MM.1S (cell line): Measurements from ENCODE around the gene EXO1.

Experiments used
- DNase-seq: peaks from one replicate; pipeline ENCODE4 v3.0.0-alpha.2; 2015
- H2AFZ ChIP-seq: fragments of 300-600 bp; sonication (generic); 2 replicates; pipeline ENCODE4 v1.6.0; 2016; ENCODE audit warnings: antibody characterized with exemption, low read length
- H3F3A ChIP-seq: fragments of 300-600 bp; sonication (generic); 2 replicates; pipeline ENCODE4 v1.6.1; 2016; ENCODE audit warnings: mild to moderate bottlenecking, antibody characterized with exemption, low read length, moderate library complexity, mixed read lengths; ENCODE audit not compliant: insufficient read depth
- H3K27ac ChIP-seq: fragments of 300-600 bp; sonication (generic); 2 replicates; pipeline ENCODE4 v1.5.1; 2016; ENCODE audit warnings: mild to moderate bottlenecking, low read length
- H3K27me3 ChIP-seq: fragments of 300-600 bp; sonication (generic); replicated peaks from 2 replicates; pipeline ENCODE4 v1.6.0; 2016; ENCODE audit warnings: low read length; ENCODE audit not compliant: insufficient read depth
- H3K36me3 ChIP-seq: fragments of 300-600 bp; sonication (generic); replicated peaks from 2 replicates; pipeline ENCODE4 v1.6.1; 2016; ENCODE audit warnings: mild to moderate bottlenecking, low read length, mixed read lengths; ENCODE audit not compliant: insufficient read depth
- H3K4me1 ChIP-seq: fragments of 300-600 bp; sonication (generic); 2 replicates; pipeline ENCODE4 v1.6.1; 2016; ENCODE audit warnings: low read length, mixed read lengths
- H3K4me2 ChIP-seq: fragments of 300-600 bp; sonication (generic); 2 replicates; pipeline ENCODE4 v1.6.0; 2016; ENCODE audit warnings: low read depth, low read length
- H3K4me3 ChIP-seq: fragments of 300-600 bp; sonication (generic); 2 replicates; pipeline ENCODE4 v1.5.1; 2016; ENCODE audit warnings: low read length, mixed read lengths
- H3K79me2 ChIP-seq: fragments of 300-600 bp; sonication (generic); 2 replicates; pipeline ENCODE4 v1.6.1; 2016; ENCODE audit warnings: mixed run types, low read length, mixed read lengths
- H3K9ac ChIP-seq: fragments of 300-600 bp; sonication (generic); 2 replicates; pipeline ENCODE4 v1.6.1; 2016; ENCODE audit warnings: low read length, mixed read lengths
- H3K9me2 ChIP-seq: fragments of 300-600 bp; sonication (generic); replicated peaks from 2 replicates; pipeline ENCODE4 v1.6.1; 2016; ENCODE audit warnings: mild to moderate bottlenecking, low read length, mixed read lengths; ENCODE audit not compliant: insufficient read depth
- H3K9me3 ChIP-seq: fragments of 300-600 bp; sonication (generic); replicated peaks from 2 replicates; pipeline ENCODE4 v1.6.1; 2016; ENCODE audit warnings: mild to moderate bottlenecking, low read length, mixed read lengths; ENCODE audit not compliant: insufficient read depth
- H4K20me1 ChIP-seq: fragments of 300-600 bp; sonication (generic); 2 replicates; pipeline ENCODE4 v1.6.1; 2016; ENCODE audit warnings: mild to moderate bottlenecking, low read length, moderate library complexity, mixed read lengths; ENCODE audit not compliant: insufficient read depth
- CTCF ChIP-seq: fragments of 300-600 bp; sonication (generic); IDR thresholded peaks from 2 replicates; pipeline ENCODE4 v1.5.1; 2016; ENCODE audit warnings: antibody characterized with exemption, low read length, mixed read lengths
- EZH2 ChIP-seq: fragments of 300-600 bp; sonication (generic); optimal IDR thresholded peaks from 2 replicates; pipeline ENCODE3; 2017; ENCODE audit warnings: low read depth, mild to moderate bottlenecking, antibody characterized with exemption, low read length, mixed read lengths
- EZH2phosphoT487 ChIP-seq: fragments of 300-600 bp; sonication (generic); IDR thresholded peaks from 2 replicates; pipeline ENCODE4 v1.6.1; 2018; ENCODE audit warnings: antibody characterized with exemption, low read length

Gene EXO1

GRCh38 chr1:241927321-241927720, 79.3 kb downstream of the EXO1 start:
- no peaks in the 10 kb centered on the region for H3K36me3 ChIP-seq

GRCh38 chr1:241932845-241933244, 84.8 kb downstream of the EXO1 start:
- H3K79me2 ChIP-seq: no peaks in the 10 kb centered on the region
- no peaks in the 10 kb centered on the region for H3K27me3 ChIP-seq
- H3K36me3 ChIP-seq: no peaks in the 10 kb centered on the region
- no peaks in the 10 kb centered on the region for H4K20me1 ChIP-seq
- TF ChIP-seq EZH2phosphoT487 (no peak), EZH2 (no peak), CTCF (no peak)
- H3K9me2 ChIP-seq: no peaks in the 10 kb centered on the region
- H3F3A ChIP-seq: no peaks in the 10 kb centered on the region
- no peaks in the 10 kb centered on the region for H3K4me1 ChIP-seq
- no peaks in the 10 kb centered on the region for H3K9me3 ChIP-seq
- no peak overlapping the region for H3K27ac ChIP-seq
- H3K9ac ChIP-seq: no peak overlapping the region
- no peak overlapping the region for H3K4me2 ChIP-seq
- H3K4me3 ChIP-seq: no peak overlapping the region
- no peak overlapping the region for H2AFZ ChIP-seq
- DNase-seq: no peak

More at GRCh38 chr1:241927321-241927720, 79.3 kb downstream of the EXO1 start:
- no peak overlapping the region for H3K4me2 ChIP-seq
- H3F3A ChIP-seq: no peaks in the 10 kb centered on the region
- no peaks in the 10 kb centered on the region for H3K79me2 ChIP-seq
- DNase-seq: no peak
- no peak overlapping the region for H3K27ac ChIP-seq
- H4K20me1 ChIP-seq: no peaks in the 10 kb centered on the region
- TF ChIP-seq EZH2: no peak
- TF ChIP-seq EZH2phosphoT487: no peak
- TF ChIP-seq CTCF: no peak
- no peak overlapping the region for H3K9ac ChIP-seq
- H3K27me3 ChIP-seq: no peaks in the 10 kb centered on the region
- H3K9me2 ChIP-seq: no peaks in the 10 kb centered on the region
- no peak overlapping the region for H2AFZ ChIP-seq
- H3K4me3 ChIP-seq: no peak overlapping the region
- no peaks in the 10 kb centered on the region for H3K9me3 ChIP-seq
- H3K4me1 ChIP-seq: no peaks in the 10 kb centered on the region

- H4K20me1 ChIP-seq: no peaks in the 10 kb centered on the region
- no peaks in the 10 kb centered on the region for H3K79me2 ChIP-seq
- no peaks in the 10 kb centered on the region for H3F3A ChIP-seq
- H3K9me3 ChIP-seq: no peaks in the 10 kb centered on the region
- no peaks in the 10 kb centered on the region for H3K4me1 ChIP-seq
- H3K4me2 ChIP-seq: no peak overlapping the region
- no peak overlapping the region for H3K27ac ChIP-seq
- no peak for DNase-seq
- H3K9ac ChIP-seq: no peak overlapping the region
- no peaks in the 10 kb centered on the region for H3K27me3 ChIP-seq
- TF ChIP-seq EZH2 (no peak), EZH2phosphoT487 (no peak), CTCF (no peak)
- H3K4me3 ChIP-seq: no peak overlapping the region
- 0 out of 2 replicates have a peak overlapping the region, but pooled peaks have one; percentile 14 for H2AFZ ChIP-seq
- H3K9me2 ChIP-seq: no peaks in the 10 kb centered on the region
- no peaks in the 10 kb centered on the region for H3K36me3 ChIP-seq
These were observed 86.3 kb downstream of the EXO1 start for GRCh38 chr1:241934201-241934848.
